ENCODE measurements around the gene ERLIN1.

GRCh38 chr10:100138921-100139496, 46.8 kb downstream of the ERLIN1 start:
- no peak for TF ChIP-seq CTCF (conservative IDR thresholded peaks at IDR 0.05)
- no peak for TF ChIP-seq EZH2 (IDR thresholded peaks at IDR 0.05; ENCODE audit: low read depth)

All from PC-9 (cell line).